Heart left ventricle (tissue), 16 donors: ENCODE data around the gene SMC1B. TPM values are rescaled to one million over a fixed set of nuclear protein-coding genes. Genes with fewer than 3 reads are reported as not detected.
"Not testable (repeated sequence)": the region's sequence is repeated elsewhere in the genome, so short reads cannot be mapped to it uniquely, and the experiment has no call there.

Experiments used
- ATAC-seq, 4 donors: fragments of 200-7000 bp; cut with Tn5 transposase; one replicate each; pipeline ENCODE4 v1.9.1; 2020 to 2022; ENCODE audit warnings: moderate library complexity in 4 of 4, mild to moderate bottlenecking in 3 of 4, moderate number of reproducible peaks in 1 of 4
- DNase-seq, 5 donors: peaks; one replicate each; pipeline ENCODE4 v3.0.0-alpha.2; 2020
- H3K27ac ChIP-seq, 12 donors: fragments of 200-600 bp; sonication (generic) in 4 of 12; one replicate each; pipeline versions ENCODE4 v1.5.0 to v1.8.0; 2016 to 2022; ENCODE audit warnings: mild to moderate bottlenecking in 2 of 12
- H3K27me3 ChIP-seq, 9 donors: fragments of 200-600 bp; sonication (generic) in 2 of 9; one replicate each; pipeline versions ENCODE4 v1.5.1 to v1.8.0; 2016 to 2022; ENCODE audit warnings: mild to moderate bottlenecking in 3 of 9
- H3K36me3 ChIP-seq, 9 donors: fragments of 200-600 bp; sonication (generic) in 2 of 9; one replicate each; pipeline versions ENCODE4 v1.5.0 to v1.8.0; 2018 to 2022; ENCODE audit warnings: mild to moderate bottlenecking in 2 of 9
- H3K4me1 ChIP-seq, 12 donors: fragments of 200-600 bp; sonication (generic) in 4 of 12; one replicate each; pipeline versions ENCODE4 v1.5.0 to v1.8.0; 2016 to 2022; ENCODE audit warnings: mild to moderate bottlenecking in 3 of 12
- H3K4me3 ChIP-seq, 12 donors: fragments of 200-600 bp; sonication (generic) in 4 of 12; one replicate each; pipeline versions ENCODE4 v1.5.0 to v1.8.0; 2017 to 2022; ENCODE audit warnings: mild to moderate bottlenecking in 9 of 12, moderate library complexity in 4 of 12
- H3K9me3 ChIP-seq, 12 donors: fragments of 200-600 bp; sonication (generic) in 4 of 12; one replicate each; pipeline versions ENCODE4 v1.5.0 to v1.8.0; 2016 to 2022; ENCODE audit warnings: mild to moderate bottlenecking in 1 of 12
- POLR2A ChIP-seq, 2 donors: fragments of 450-650 bp; IDR thresholded peaks; one replicate each; pipeline ENCODE4 v1.6.1; 2017; ENCODE audit warnings: antibody characterized with exemption in 2 of 2, mild to moderate bottlenecking in 2 of 2, moderate library complexity in 2 of 2
- WGBS, 4 donors: extraction: QIAGEN DNeasy Blood & Tissue Kit in 2 of 4; methylation state at CpG; one replicate each; pipeline versions ENCODE4 v1.1.5 to v1.1.7; 2013 to 2018; 5-methylcytosine and 5-hydroxymethylcytosine counted together
- intact Hi-C, 10 donors: fragments of 100-400 bp; cut with DNase I; formaldehyde crosslinking; loops; one replicate each; pipeline versions ENCODE4 v1.11.1 to v1.14.2; 2022
- polyA plus RNA-seq, 2 donors: library from polyadenylated mRNA; stranded (reverse); fragments of 200-250 nt; gene quantifications; one replicate each; pipeline ENCODE4 v1.2.3, GENCODE V29; 2013
- total RNA-seq, 9 donors: library from RNA; depleted of rRNA in 2 of 9; stranded (reverse); fragments of >200 nt in 2 of 9; fragmentation: NEBNext Ultra II Directional in 3 of 9; extraction: Animal tissue kit (Norgen Biotek cat#: 25700) in 3 of 9; gene quantifications; one replicate each; pipeline versions ENCODE4 v1.1.0 to v1.2.4, GENCODE V29; 2016 to 2023
- TF ChIP-seq, protein P1 (sequence below), 12 donors: fragments of 200-600 bp; sonication (generic) in 4 of 12; IDR thresholded peaks; one replicate each; pipeline versions ENCODE4 v1.5.0 to v1.8.0; 2018 to 2022; ENCODE audit warnings: antibody characterized with exemption in 12 of 12, mild to moderate bottlenecking in 5 of 12
- donor health status: ischemic (EF 13 %, LVEDD 7.1; RV severe dilation, severe dysfunction).
- donor health status: healthy with polysubstance abuse.
- donor health status: DM: no; HTN: yes; CAD: no.
- donor health status: DM: no; HTN: no; CAD: no.
- donor health status: ischemic (EF 25% LVEDD 6.9; RV normal size, moderate dysfunction).
- donor health status: ischemic (EF 25% LVEDD 5.7; RV mildly dilated, moderate dysfunction).
- donor health status: healthy.
- donor health status: DM: yes; HTN: yes; CAD: no.
- donor health status: ischemic (EF 35%, LVEDD 5.7; RV mildly dilated, moderate dysfunction).
- donor health status: nonischemic (EF 11% LVEDD 7.7; RV severe dilation, severe dysfunction).
- donor health status: DM: yes; HTN: yes; CAD: no.
- donor health status: PGD.
- donor health status: ischemic (EF 29% LVEDD 5.4; RV normal size, mild dysfunction).
- donor health status: nonischemic (EF 23%, LVEDD 6.1; RV moderate dilation, normal function).

Gene SMC1B
- total and polyA plus RNA-seq, 11 donors, result not detected

DNA sequence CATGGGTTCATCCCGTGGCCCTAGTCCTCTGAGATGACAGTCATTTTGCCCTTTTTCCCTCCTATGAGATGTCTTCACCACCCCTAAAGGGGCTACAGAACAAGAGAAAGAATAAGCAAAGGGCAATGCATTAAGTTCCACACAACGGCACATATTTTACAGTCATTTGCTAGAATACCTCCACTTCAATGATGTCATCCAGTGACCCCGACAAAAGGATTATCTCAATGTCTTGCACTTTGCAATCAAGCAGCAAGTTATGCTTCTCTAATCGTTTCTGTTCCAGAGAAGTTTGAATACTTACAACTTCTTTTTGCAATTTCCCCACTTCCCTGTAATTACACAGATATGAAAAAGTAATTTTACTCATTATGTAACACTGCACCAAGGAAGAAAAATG lies 53.8 kb downstream of the SMC1B start:
- intact Hi-C loops, result no loop called here
- no peaks in the 10 kb centered on the region for H3K4me1 ChIP-seq

DNA sequence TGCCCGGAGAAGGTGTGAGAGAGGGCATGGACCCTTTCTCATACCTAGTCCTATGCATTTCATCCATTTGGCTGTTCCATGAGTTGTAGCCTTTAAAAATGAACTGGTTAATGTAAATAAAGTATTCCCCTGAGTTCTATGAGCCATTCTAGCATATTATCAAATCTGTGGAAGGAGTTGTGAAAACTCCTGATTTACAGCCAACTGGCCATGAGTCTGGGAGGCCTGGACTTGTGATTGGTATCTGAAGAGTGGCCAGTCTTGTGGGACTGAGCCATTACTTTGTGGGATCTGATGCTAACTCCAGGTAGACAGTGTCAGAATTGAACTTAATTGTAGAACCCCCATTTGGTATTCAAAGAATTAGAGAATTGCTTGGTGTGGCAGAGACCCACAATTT lies 55.3 kb downstream of the SMC1B start:
- WGBS, 4 donors, result 85 to 97% (median 93%) methylated on average over 1 of the region's 1 CpG
- ATAC-seq, result no peak
- Histone ChIP-seq H3K27ac (no peak overlapping the region), H3K36me3 (no peaks in the 10 kb centered on the region), H3K27me3 (peaks cover 0 to 3% (median 0%) of the 10 kb centered on the region in 9 donors), H3K9me3 (no peaks in the 10 kb centered on the region), H3K4me3 (no peak overlapping the region), H3K4me1 (no peaks in the 10 kb centered on the region)
- intact Hi-C loops, result no loop called here
- no peak for DNase-seq
- no peak for TF ChIP-seq POLR2A (IDR thresholded peaks at IDR 0.05)
- TF ChIP-seq, protein P1, sequence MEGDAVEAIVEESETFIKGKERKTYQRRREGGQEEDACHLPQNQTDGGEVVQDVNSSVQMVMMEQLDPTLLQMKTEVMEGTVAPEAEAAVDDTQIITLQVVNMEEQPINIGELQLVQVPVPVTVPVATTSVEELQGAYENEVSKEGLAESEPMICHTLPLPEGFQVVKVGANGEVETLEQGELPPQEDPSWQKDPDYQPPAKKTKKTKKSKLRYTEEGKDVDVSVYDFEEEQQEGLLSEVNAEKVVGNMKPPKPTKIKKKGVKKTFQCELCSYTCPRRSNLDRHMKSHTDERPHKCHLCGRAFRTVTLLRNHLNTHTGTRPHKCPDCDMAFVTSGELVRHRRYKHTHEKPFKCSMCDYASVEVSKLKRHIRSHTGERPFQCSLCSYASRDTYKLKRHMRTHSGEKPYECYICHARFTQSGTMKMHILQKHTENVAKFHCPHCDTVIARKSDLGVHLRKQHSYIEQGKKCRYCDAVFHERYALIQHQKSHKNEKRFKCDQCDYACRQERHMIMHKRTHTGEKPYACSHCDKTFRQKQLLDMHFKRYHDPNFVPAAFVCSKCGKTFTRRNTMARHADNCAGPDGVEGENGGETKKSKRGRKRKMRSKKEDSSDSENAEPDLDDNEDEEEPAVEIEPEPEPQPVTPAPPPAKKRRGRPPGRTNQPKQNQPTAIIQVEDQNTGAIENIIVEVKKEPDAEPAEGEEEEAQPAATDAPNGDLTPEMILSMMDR (IDR thresholded peaks at IDR 0.05), result no peak

More for the DNA sequence above, 53.8 kb downstream of the SMC1B start:
- no peak overlapping the region for H3K4me3 ChIP-seq
- WGBS, 4 donors, result 52 to 67% (median 61%) methylated on average over 4 of the region's 4 CpGs
- no peaks in the 10 kb centered on the region for H3K36me3 ChIP-seq
- H3K27ac ChIP-seq, result no peak overlapping the region
- DNase-seq (no peak), ATAC-seq (no peak)
- TF ChIP-seq, protein P1 (IDR thresholded peaks at IDR 0.05), result no peak
- TF ChIP-seq POLR2A (IDR thresholded peaks at IDR 0.05), result no peak
- H3K27me3 ChIP-seq, result peaks cover 0 to 3% (median 0%) of the 10 kb centered on the region in 9 donors
- no peaks in the 10 kb centered on the region for H3K9me3 ChIP-seq

DNA sequence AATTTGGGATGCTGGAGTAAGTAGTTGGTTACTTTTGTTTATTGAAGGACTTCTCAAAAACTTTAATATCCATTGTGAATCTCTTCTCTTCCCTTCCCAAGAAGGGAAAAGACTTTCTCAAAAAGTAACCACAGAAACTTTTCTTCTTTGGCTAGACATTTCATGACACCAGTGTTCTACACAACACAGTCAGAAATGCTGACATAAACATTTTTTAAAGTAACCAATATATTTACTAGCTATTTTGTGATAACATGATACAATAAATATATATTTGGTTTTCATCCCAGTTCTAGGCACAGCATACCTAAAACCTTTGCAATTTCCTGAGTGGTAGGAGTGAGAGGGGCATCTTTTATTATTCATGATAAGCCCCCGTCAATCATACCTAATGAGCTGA lies 55.9 kb downstream of the SMC1B start:
- no peaks in the 10 kb centered on the region for H3K4me1 ChIP-seq
- WGBS, 4 donors, result 98 to 100% (median 100%) methylated on average over 1 of the region's 1 CpG
- H3K4me3 ChIP-seq, result no peak overlapping the region
- no peak for DNase-seq
- intact Hi-C loops, result no loop called here
- no peak for ATAC-seq
- no peaks in the 10 kb centered on the region for H3K36me3 ChIP-seq
- H3K27ac ChIP-seq, result no peak overlapping the region
- TF ChIP-seq, protein P1 (IDR thresholded peaks at IDR 0.05), result no peak
- no peak for TF ChIP-seq POLR2A (IDR thresholded peaks at IDR 0.05)
- H3K9me3 ChIP-seq, result no peaks in the 10 kb centered on the region
- H3K27me3 ChIP-seq, result peaks cover 0 to 3% (median 0%) of the 10 kb centered on the region in 9 donors

DNA sequence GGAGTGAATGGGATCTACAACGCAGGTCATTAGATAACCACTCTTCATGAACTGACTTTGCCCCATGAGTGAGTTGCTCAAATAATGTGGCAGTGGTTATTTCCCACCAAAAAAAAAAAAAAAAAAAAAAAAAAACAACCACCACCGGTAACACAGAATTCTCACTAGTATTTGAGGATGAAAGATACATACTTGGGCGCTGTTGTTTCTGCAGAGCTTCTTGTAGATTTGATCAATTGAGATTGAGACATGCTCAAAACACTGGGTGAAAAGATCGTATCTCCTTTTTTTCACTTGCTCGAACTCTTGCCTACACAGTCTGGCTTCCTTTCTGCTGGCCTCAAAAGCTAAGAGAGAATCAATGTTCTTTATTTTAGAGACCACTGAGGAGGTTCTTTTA lies 59.6 kb downstream of the SMC1B start:
- no peak overlapping the region for H3K27ac ChIP-seq
- TF ChIP-seq, protein P1 (IDR thresholded peaks at IDR 0.05), result no peak
- TF ChIP-seq POLR2A (IDR thresholded peaks at IDR 0.05), result no peak
- no peak overlapping the region for H3K4me3 ChIP-seq
- intact Hi-C loops, result no loop called here
- no peaks in the 10 kb centered on the region for H3K36me3 ChIP-seq
- H3K9me3 ChIP-seq, result no peaks in the 10 kb centered on the region
- ATAC-seq (no peak), DNase-seq (no peak)
- H3K27me3 ChIP-seq, result no peaks in the 10 kb centered on the region
- no peaks in the 10 kb centered on the region for H3K4me1 ChIP-seq
- 93 to 97% (median 95%) methylated on average over 5 of the region's 5 CpGs for WGBS, 4 donors

DNA sequence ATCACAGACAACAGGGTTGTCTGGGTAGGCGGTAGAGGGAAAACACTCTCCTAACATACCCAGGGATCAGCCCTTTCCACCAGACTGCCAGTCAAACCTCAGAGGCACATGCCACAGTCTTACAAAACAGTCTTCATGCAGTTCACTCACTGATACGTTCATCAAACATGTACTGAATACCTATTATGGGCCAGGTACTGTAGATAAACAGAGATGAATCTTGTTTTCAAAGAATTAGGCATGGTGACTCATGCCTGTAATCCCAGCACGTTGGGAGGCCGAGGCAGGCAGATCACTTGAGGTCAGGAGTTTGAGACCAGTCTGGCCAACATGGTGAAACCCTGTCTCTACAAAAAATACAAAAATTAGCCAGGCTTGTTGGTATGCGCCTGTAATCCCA lies 60.6 kb downstream of the SMC1B start:
- H3K36me3 ChIP-seq, ATAC-seq, H3K4me3 ChIP-seq, H3K27me3 ChIP-seq, intact Hi-C loops, DNase-seq, H3K27ac ChIP-seq, H3K4me1 ChIP-seq, H3K9me3 ChIP-seq: not testable (repeated sequence)
- 89 to 93% (median 92%) methylated on average over 5 of the region's 5 CpGs for WGBS, 4 donors
